ENCODE data around the gene JMJD7. TPM values are rescaled to one million over a fixed set of nuclear protein-coding genes. Genes with fewer than 3 reads are reported as not detected.
A peak's percentile ranks its signal among the peaks of the same experiment; 100 is the strongest.

Gene JMJD7
- total RNA-seq, 1 experiment from 2014 or later = 7.5 TPM

DNA sequence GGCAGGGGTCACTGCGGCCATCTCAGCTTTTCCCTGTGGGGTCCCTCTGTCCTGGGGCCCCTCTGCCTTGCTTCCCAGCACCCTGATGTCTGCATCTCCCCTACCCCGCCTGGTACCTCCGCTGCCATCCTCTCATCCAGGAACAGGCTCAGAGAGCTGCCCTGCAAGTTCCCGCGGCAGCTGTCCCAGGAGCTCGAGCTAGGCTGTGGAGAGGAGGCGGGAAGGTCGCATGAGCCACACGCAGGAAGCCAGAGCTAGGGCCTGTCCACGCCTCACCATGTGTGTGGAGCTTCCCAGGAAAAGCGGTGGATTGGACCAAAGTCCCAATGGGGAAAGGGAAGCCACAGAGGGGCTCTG is 23.3 kb downstream of the JMJD7 start:
- H3K4me1 ChIP-seq = peaks cover 3% of the 10 kb centered on the region; the same call in 1 of the 2 replicates
- H3K9me3 ChIP-seq (replicated peaks) = no peaks in the 10 kb centered on the region
- H3K27ac ChIP-seq = no peak overlapping the region
- no peaks in the 10 kb centered on the region for H3K27me3 ChIP-seq
- peaks cover 2% of the 10 kb centered on the region; the same call in 1 of the 2 replicates for H3K36me3 ChIP-seq
- DNase-seq = peak; percentile 29 to 34
- no peak overlapping the region for H3K4me3 ChIP-seq

DNA sequence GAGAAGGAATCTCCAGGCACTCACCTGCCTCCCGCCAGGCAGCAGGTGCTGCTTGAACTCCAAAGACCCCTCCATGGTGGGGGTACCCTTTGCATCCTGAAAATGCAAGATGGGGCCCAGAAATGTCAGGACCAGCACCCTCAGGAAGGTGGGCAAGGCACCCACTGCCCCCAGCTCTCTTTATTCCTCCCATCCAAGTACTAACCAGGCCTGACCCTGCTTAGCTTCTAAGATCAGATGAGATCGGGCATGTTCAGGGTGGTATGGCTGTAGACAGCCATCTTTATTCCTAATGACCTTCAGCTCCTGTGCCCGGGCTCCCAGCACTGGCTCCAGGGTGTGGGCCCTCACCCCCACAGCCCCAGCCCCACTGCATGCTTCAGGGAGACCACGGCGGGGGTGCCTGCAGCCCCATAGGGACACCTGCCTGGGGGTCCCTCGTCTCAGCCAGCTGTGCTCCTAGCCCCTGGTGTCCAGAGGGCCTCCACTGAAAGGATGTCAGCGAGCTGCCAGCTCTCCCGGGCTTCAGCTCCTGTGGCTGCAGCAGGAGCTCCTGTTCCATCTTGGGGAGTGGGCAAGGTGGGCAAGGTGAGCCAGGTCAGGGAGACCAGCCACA is 24.0 kb downstream of the JMJD7 start:
- no peak overlapping the region for H3K4me3 ChIP-seq
- no peak overlapping the region for H3K27ac ChIP-seq
- no peaks in the 10 kb centered on the region for H3K9me3 ChIP-seq (replicated peaks)
- H3K4me1 ChIP-seq = peaks cover 3% of the 10 kb centered on the region; the same call in 1 of the 2 replicates
- DNase-seq = no peak
- no peaks in the 10 kb centered on the region for H3K27me3 ChIP-seq
- no peaks in the 10 kb centered on the region for H3K36me3 ChIP-seq

DNA sequence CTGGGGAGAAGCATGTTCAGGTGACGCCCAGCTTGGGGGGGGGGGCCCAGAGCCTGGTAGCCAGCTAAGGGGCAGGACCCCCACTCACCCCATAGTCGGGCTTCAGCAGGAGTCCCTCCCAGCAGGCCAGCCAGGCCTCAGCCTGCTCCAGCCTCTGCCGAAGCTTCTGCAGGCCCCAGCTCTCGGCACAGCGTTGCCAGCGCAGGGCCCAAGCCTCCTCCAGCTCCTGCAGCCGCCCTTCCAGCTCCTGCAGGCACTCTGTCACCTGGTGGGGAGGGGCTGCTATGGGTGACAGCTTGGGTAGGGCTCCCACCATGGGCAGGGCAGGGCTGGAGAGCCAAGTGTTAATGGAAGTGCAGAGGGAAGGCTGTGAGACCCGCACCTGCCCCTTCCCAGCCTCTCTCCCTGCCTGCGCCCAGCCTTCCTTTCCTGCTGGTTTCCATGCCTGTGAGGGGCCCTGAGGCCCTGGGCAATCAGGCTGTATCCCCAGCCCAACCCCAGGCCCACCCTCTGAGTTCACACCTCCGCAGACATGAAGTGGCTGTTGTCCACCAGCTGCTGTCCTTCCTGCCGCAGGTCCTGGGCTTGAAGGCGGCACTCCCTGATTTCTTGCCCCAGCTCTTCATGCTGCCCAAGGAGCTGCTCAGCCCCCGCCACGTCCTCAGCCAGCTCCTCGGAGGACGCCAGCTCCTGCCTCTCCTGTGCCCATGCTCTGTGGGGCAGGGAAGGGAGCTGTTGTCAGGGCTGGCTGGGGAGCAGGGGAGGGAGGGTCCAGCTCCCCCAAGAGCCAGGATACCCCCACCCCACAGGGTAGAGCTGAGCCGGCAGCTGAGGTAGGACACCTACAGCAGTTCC is 25.1 kb downstream of the JMJD7 start:
- H3K4me1 ChIP-seq = peaks cover 3% of the 10 kb centered on the region; the same call in 1 of the 2 replicates
- H3K36me3 ChIP-seq = no peaks in the 10 kb centered on the region
- no peaks in the 10 kb centered on the region for H3K9me3 ChIP-seq (replicated peaks)
- peak; percentile 34 to 36 for DNase-seq
- H3K27me3 ChIP-seq = no peaks in the 10 kb centered on the region
- no peak overlapping the region for H3K4me3 ChIP-seq
- no peak overlapping the region for H3K27ac ChIP-seq

DNA sequence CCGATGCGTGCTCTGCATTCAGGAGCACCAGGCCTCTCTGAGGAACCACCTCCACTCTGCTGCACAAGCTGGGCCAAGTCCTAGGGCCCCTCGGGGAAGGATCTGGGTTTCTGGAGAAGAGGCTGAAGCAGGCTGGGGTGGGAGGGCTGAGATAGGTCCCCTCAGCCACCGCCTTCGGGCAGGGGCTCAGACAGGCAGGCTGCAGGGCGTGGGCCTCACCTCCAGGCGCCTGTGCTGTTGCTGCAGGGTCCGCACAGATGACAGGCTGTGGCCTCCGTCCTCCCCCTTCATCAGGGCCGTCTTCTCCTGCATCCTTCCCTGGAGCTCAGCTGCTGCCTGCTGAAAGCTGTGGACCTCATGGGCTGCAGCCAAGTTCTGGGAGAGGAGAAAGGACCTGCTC is 25.9 kb downstream of the JMJD7 start:
- Histone ChIP-seq H3K4me3 (no peak overlapping the region), H3K4me1 (peaks cover 3% of the 10 kb centered on the region; the same call in 1 of the 2 replicates), H3K27ac (no peak overlapping the region), H3K9me3 (replicated peaks) (no peaks in the 10 kb centered on the region), H3K27me3 (no peaks in the 10 kb centered on the region), H3K36me3 (no peaks in the 10 kb centered on the region)
- no peak for DNase-seq

DNA sequence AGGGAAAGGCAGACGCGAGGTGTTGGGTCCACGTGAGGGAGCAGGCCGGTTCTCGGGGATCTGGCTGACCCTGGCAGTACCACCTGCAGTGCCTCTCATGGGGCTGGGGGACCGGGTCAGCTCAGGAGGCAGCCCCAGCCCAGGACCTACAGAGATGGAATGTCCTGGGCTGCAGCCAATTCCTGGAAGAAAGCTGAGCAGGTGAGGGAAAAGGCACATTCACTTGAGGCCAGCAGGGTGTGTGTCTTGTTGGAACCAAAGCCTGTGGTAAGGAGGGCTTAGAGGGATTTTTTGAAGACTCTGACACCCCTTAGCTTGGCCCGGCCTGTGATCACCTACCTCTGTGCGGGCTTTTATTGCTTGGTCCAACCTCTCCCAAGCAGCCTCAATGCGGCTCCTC is 26.6 kb downstream of the JMJD7 start:
- Histone ChIP-seq H3K4me3 (no peak overlapping the region), H3K36me3 (no peaks in the 10 kb centered on the region), H3K27me3 (no peaks in the 10 kb centered on the region), H3K9me3 (replicated peaks) (no peaks in the 10 kb centered on the region), H3K27ac (no peak overlapping the region), H3K4me1 (peaks cover 3% of the 10 kb centered on the region; the same call in 1 of the 2 replicates)
- DNase-seq = no peak

DNA sequence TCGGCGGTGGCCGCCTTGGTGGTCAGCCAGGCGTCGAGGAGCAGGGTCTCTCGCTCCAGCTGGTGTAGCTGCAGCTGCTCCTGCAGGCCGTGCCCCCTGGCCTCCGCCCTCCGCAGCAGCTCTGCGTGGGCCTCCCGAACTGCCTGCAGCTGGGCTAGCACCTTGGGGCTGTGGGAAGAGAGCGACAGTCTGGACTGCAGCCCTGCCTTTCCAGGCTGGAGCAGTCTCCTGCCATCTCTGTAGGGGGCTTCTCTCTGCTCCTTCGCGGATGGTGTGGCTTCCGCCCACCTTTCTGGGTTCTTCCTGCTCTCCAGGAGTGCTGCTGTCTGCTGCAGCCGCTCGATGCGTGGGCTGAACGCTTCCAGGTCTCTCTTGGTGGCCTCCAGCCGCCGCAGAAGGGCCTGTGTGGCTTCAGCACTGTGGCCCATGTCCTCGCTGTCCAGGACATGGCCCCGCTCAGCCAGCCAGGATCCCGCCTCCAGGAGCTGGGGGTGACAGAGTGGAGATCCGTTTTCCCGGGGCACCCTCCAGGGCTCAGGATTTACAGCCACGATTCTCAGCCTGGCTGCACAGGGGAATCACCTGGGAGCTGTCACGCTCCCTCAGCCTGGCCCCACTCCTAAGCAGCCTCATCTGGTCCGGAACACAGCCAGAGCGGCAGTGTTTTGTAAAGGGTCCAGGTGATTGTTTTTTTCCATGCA is 27.5 kb downstream of the JMJD7 start:
- no peaks in the 10 kb centered on the region for H3K27me3 ChIP-seq
- no peak for DNase-seq
- H3K36me3 ChIP-seq = no peaks in the 10 kb centered on the region
- H3K4me1 ChIP-seq = peaks cover 3% of the 10 kb centered on the region; the same call in 1 of the 2 replicates
- no peaks in the 10 kb centered on the region for H3K9me3 ChIP-seq (replicated peaks)
- no peak overlapping the region for H3K4me3 ChIP-seq
- no peak overlapping the region for H3K27ac ChIP-seq

DNA sequence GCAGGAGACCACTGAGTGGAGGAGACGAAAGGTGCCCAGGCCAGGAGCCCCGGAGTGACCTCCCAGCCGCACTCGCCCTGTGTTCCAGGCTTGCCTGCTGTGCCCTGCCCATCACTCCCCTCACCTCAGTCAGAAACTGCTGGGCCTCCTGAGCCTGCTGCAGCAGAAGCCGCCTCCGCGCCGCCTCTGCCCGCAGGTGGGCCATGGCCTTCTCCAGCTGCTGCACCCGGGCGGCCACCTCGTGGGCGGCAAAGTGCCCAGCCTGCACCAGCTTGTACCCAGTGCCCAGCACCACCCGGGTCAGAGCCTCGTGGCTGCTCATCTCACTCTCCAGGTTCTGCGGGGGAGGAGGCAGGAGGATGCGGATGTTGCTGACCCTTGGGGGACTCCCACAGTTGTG is 28.4 kb downstream of the JMJD7 start:
- DNase-seq = no peak
- Histone ChIP-seq H3K4me1 (peaks cover 3% of the 10 kb centered on the region; the same call in 1 of the 2 replicates), H3K4me3 (no peak overlapping the region), H3K27ac (no peak overlapping the region), H3K27me3 (no peaks in the 10 kb centered on the region), H3K36me3 (no peaks in the 10 kb centered on the region), H3K9me3 (replicated peaks) (no peaks in the 10 kb centered on the region)

DNA sequence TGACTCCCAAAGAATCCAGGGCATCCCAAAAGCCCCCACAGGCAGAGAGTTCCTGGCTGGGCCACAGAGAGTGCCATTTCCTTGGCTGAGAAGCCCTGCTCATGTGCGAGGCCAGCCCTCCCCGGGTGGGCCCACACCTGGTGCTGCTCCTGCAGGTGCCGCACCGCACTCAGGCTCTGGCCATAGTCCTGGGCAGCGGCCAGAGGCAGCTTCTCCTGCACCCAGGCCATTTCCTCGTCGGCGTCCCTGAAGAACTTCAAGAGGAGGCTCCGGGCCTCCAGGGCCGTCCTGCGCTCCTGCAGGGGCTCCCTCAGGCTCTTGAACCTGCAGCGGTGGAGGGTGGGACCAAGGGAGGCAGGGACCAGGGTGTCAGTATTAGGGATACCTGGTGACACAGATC is 28.8 kb downstream of the JMJD7 start:
- H3K4me1 ChIP-seq = peaks cover 3% of the 10 kb centered on the region; the same call in 1 of the 2 replicates
- DNase-seq = no peak
- no peaks in the 10 kb centered on the region for H3K9me3 ChIP-seq (replicated peaks)
- H3K4me3 ChIP-seq = no peak overlapping the region
- no peaks in the 10 kb centered on the region for H3K36me3 ChIP-seq
- H3K27me3 ChIP-seq = no peaks in the 10 kb centered on the region
- no peak overlapping the region for H3K27ac ChIP-seq

DNA sequence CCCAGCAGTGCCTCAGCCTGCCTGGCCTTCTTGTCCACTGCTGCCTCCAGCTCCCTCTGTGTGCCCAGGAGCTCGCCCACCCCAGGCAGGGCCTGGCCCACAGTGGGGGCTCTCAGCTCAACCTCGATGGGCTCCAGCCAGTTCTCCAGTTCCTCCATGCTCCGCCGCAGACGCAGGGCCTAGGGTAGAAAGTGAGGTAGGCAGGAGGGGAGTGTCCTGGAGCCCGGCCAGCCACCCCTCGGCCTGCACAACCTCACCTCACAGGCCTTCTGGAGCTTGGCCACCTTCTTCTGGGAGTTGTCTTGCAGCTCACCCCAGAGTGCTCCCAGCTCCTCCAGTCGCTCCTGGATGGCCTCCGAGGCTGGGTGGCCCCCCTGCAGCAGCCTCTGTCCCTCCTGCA is 29.4 kb downstream of the JMJD7 start:
- H3K27me3 ChIP-seq = no peaks in the 10 kb centered on the region
- no peak overlapping the region for H3K4me3 ChIP-seq
- no peak for DNase-seq
- H3K4me1 ChIP-seq = peaks cover 3% of the 10 kb centered on the region; the same call in 1 of the 2 replicates
- H3K9me3 ChIP-seq (replicated peaks) = no peaks in the 10 kb centered on the region
- no peak overlapping the region for H3K27ac ChIP-seq
- no peaks in the 10 kb centered on the region for H3K36me3 ChIP-seq

DNA sequence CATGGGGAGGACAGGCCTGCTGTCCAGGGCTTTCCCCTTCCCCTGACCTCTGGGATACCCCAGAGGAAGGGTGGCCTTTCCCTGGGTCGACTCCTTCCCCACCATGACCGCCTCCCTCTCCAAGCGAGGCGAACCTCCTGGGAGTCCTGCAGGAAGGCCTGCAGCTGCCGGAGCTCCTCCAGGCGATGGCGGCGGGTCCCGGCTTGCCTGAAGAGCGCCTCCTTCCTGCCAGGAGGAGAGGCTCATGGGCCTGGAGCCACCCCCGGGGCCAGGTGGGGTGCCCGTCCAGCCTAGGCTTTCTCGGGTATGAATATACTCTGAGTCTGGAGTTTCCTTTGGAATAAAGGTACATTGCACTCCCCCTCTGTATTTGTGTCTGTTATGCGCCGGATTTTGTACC is 30.9 kb downstream of the JMJD7 start:
- DNase-seq = peak; percentile 45 to 55
- no peaks in the 10 kb centered on the region for H3K27me3 ChIP-seq
- H3K36me3 ChIP-seq = no peaks in the 10 kb centered on the region
- H3K27ac ChIP-seq = no peak overlapping the region
- no peaks in the 10 kb centered on the region for H3K9me3 ChIP-seq (replicated peaks)
- H3K4me1 ChIP-seq = peaks cover 3% of the 10 kb centered on the region; the same call in 1 of the 2 replicates
- no peak overlapping the region for H3K4me3 ChIP-seq

DNA sequence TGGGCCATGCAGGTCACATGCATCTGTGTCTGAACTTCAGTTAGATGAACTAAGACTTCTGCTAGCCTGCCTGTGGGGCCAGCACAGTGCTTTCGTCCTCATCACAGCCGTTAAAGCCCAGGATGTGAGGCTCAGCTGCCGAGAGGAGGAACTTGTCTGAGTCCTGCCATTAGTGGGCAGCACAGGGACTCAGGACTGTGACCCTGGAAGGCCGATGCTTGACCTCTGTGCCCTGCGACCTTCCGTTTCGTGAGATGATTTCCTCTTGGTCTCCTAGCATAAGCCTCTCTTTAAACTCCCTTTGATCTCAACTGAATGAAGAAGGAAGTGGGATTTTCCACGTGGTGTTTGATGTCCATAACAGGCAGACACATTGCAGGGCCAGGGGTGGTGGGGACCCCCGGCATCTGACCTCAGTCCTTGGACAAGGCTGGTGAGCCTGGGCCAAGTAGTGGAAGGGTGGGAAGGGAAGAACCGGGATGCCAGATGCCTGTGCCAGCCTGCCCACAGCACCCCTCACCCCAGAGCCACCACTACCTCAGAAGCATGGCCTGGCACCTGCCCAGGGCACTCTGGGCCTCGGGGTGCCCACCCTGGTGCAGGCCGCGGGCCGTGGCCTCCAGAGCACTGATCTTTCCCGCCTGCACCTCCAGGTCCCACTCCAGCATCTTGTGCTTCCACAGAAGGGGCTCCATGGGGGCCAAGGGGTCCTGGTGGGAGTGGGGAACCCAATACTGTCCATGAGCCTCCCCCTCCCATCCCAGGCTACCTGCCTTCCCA is 32.3 kb downstream of the JMJD7 start:
- Histone ChIP-seq H3K9me3 (replicated peaks) (no peaks in the 10 kb centered on the region), H3K4me3 (no peak overlapping the region), H3K27ac (no peak overlapping the region), H3K27me3 (no peaks in the 10 kb centered on the region), H3K4me1 (no peaks in the 10 kb centered on the region; the same call in 1 of the 2 replicates), H3K36me3 (no peaks in the 10 kb centered on the region)
- no peak for DNase-seq

DNA sequence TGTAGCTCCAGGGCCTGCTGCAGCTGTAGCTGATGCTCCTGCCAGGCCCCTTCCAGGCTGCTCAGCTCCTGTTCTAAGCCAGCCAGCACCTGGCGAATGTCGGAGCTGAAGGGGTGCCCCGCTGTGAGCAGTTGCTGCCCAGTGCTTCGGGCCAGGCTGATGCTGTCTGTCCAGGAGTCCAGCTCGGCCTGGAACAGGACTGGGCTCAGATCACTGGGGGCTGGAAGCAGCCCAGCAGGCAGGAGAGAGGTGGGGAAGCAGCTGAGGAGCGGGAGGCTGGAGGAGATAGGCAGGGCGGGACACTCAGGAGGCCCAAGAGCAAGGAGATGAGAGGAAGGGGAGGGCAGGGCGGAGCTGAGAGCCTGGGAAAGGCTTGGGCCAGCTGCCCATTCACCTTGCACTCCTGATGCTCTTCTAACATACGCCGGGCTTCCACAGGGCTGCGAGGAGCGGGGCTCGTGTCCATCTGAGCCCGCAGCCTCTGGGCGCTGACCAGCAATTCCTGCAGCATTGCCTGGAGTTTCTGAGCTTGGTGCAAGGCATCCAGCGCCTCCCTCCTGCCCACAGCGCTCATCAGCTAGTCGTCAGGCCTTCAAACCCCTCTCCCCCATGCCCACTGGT is 34.0 kb downstream of the JMJD7 start:
- no peaks in the 10 kb centered on the region for H3K9me3 ChIP-seq (replicated peaks)
- no peak for DNase-seq
- no peaks in the 10 kb centered on the region for H3K36me3 ChIP-seq
- H3K4me3 ChIP-seq = no peak overlapping the region
- H3K4me1 ChIP-seq = peaks cover 4% of the 10 kb centered on the region; the same call in 1 of the 2 replicates
- H3K27me3 ChIP-seq = no peaks in the 10 kb centered on the region
- no peak overlapping the region for H3K27ac ChIP-seq

DNA sequence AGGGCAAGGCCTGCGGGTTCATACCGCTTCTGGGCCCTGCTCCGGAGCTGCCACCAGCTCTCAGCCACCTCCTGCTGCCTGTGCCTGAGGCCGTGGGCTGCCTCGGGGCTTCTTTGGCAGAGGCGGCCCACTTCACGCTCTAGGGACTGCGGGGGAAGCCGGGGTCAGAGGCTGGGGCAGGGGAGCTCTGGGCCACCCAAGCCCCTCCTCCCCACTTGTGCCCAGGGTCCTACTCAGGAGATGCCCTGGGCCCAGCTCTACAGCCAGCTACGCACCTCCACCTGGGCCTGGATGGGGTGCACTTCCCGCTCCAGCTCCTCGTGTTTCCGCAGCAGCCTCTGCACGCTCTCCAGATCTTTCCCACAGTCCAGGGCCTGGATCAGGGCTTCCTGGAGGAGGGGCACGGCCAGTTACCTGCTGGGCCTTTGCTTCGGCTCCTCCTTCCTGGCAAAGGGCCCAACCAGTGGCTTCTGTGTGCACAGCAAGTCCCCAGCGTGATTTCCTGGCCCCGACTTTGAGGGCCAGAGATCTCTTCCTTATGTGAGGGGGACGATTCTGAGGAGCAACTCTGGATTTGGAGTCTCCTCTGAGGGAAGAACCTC is 34.7 kb downstream of the JMJD7 start:
- Histone ChIP-seq H3K4me1 (peaks cover 4% of the 10 kb centered on the region; the same call in 1 of the 2 replicates), H3K36me3 (no peaks in the 10 kb centered on the region), H3K9me3 (replicated peaks) (no peaks in the 10 kb centered on the region), H3K4me3 (no peak overlapping the region), H3K27me3 (no peaks in the 10 kb centered on the region), H3K27ac (no peak overlapping the region)
- no peak for DNase-seq

All from SJCRH30 (cell line).